H1 (cell line): Measurements from ENCODE around the gene RETREG1. TPM values are rescaled to one million over a fixed set of nuclear protein-coding genes. Genes with fewer than 3 reads are reported as not detected.

Experiments used
- CTCF ChIA-PET: fragments of 300-600 bp; sonication (Branson Sonifier 250); formaldehyde crosslinking; loops from one replicate; lab custom pipeline; 2021; ENCODE audit not compliant: partially characterized antibody; lab: Charles Lee
- POLR2A ChIA-PET: fragments of 300-600 bp; sonication (Branson Sonifier 250); formaldehyde crosslinking; loops from one replicate; lab custom pipeline; 2021; ENCODE audit warnings: inconsistent platforms; ENCODE audit not compliant: partially characterized antibody; lab: Charles Lee
- DNase-seq, 2 experiments: peaks; one replicate each; pipeline versions ENCODE4 v3.0.0 to v3.0.0-alpha.2; 2010 to 2022; ENCODE audit warnings: low spot score in 2 of 2, low read depth in 1 of 2, mixed read lengths in 1 of 2
- FAIRE-seq: peaks from 2 replicates; lab custom pipeline; 2011; peaks lifted over from hg19 to GRCh38; lab: Jason Lieb, UNC
- H2AFZ ChIP-seq: 2 replicates; pipeline ENCODE4 v1.8.1; 2012; ENCODE audit warnings: low read length, inconsistent platforms
- H2AK5ac ChIP-seq: 2 replicates; pipeline ENCODE4 v1.6.1; 2013; ENCODE audit warnings: low read depth, low read length
- H2BK120ac ChIP-seq: replicated peaks from 2 replicates; pipeline ENCODE3; 2013; ENCODE audit warnings: low read depth, low read length, inconsistent platforms
- H2BK12ac ChIP-seq: 2 replicates; pipeline ENCODE4 v1.6.1; 2013; ENCODE audit warnings: low read depth, low read length
- H2BK15ac ChIP-seq: 2 replicates; pipeline ENCODE4 v1.6.1; 2013; ENCODE audit warnings: low read length
- H2BK20ac ChIP-seq: 2 replicates; pipeline ENCODE4 v1.6.1; 2013; ENCODE audit warnings: low read length
- H2BK5ac ChIP-seq: 2 replicates; pipeline ENCODE4 v1.6.1; 2013; ENCODE audit warnings: low read depth, low read length
- H3K14ac ChIP-seq: 2 replicates; pipeline ENCODE4 v1.6.1; 2013; ENCODE audit warnings: inconsistent platforms; ENCODE audit not compliant: insufficient read length
- H3K18ac ChIP-seq: 2 replicates; pipeline ENCODE4 v1.6.1; 2013; ENCODE audit warnings: low read length; ENCODE audit errors: extremely low read depth
- H3K23ac ChIP-seq: 2 replicates; pipeline ENCODE4 v1.6.1; 2013; ENCODE audit warnings: inconsistent platforms; ENCODE audit not compliant: insufficient read length
- H3K23me2 ChIP-seq: 2 replicates; pipeline ENCODE4 v1.6.1; 2013; ENCODE audit warnings: low read depth, low read length
- H3K27ac ChIP-seq: 2 replicates; pipeline ENCODE4 v1.6.1; 2011; ENCODE audit warnings: low read depth, low read length, inconsistent platforms
- H3K27me3 ChIP-seq, 4 experiments: replicated peaks in 1 of 4; 1 replicate in 1 of 4; 2 replicates in 3 of 4; pipeline versions ENCODE4 v1.6.1 to v1.8.1; 2011 to 2013; ENCODE audit warnings: low read length in 3 of 4, mild to moderate bottlenecking in 3 of 4, inconsistent platforms in 2 of 4, mixed read lengths in 2 of 4, moderate library complexity in 1 of 4; ENCODE audit not compliant: control insufficient read depth in 3 of 4, insufficient read depth in 3 of 4; ENCODE audit errors: extremely low read depth in 1 of 4
- H3K36me3 ChIP-seq, 4 experiments: 2 replicates each; pipeline versions ENCODE4 v1.6.1 to v1.8.1; 2011 to 2013; ENCODE audit warnings: mild to moderate bottlenecking in 4 of 4, low read length in 3 of 4, moderate library complexity in 2 of 4, control low read depth in 1 of 4, inconsistent platforms in 1 of 4; ENCODE audit not compliant: insufficient read depth in 4 of 4, control insufficient read depth in 2 of 4
- H3K4ac ChIP-seq: replicated peaks from 2 replicates; pipeline ENCODE3; 2013; ENCODE audit warnings: low read length, low read depth, mixed read lengths, inconsistent platforms; ENCODE audit not compliant: insufficient read length
- H3K4me1 ChIP-seq, 4 experiments: replicated peaks in 1 of 4; 1 replicate in 1 of 4; 2 replicates in 3 of 4; pipeline versions ENCODE4 v1.6.1 to v1.8.1; 2011 to 2013; ENCODE audit warnings: low read length in 3 of 4, inconsistent platforms in 2 of 4, mixed read lengths in 1 of 4; ENCODE audit not compliant: insufficient read depth in 4 of 4, control insufficient read depth in 3 of 4
- H3K4me2 ChIP-seq, 2 experiments: 2 replicates each; pipeline versions ENCODE4 v1.6.1 to v1.8.1; 2011 to 2013; ENCODE audit warnings: low read depth in 2 of 2, low read length in 2 of 2, control low read depth in 1 of 2, inconsistent platforms in 1 of 2, mild to moderate bottlenecking in 1 of 2; ENCODE audit not compliant: insufficient read depth in 1 of 2
- H3K4me3 ChIP-seq, 4 experiments: fragments of 200-600, 300-600 bp in 1 of 4; sonication (generic), shearing (Covaris generic), sonication (Bioruptor Twin) in 1 of 4; 2 replicates each; pipeline versions ENCODE4 v1.5.1 to v1.8.1; 2011 to 2016; ENCODE audit warnings: low read length in 4 of 4, low read depth in 3 of 4, control low read depth in 2 of 4, inconsistent platforms in 2 of 4, mild to moderate bottlenecking in 2 of 4, mixed read lengths in 1 of 4, moderate library complexity in 1 of 4; ENCODE audit not compliant: insufficient read depth in 2 of 4; ENCODE audit errors: extremely low read depth in 1 of 4
- H3K56ac ChIP-seq: replicated peaks from 2 replicates; pipeline ENCODE3; 2013; ENCODE audit warnings: low read depth, mild to moderate bottlenecking, mixed read lengths, low read length, inconsistent platforms; ENCODE audit not compliant: insufficient read length
- H3K79me1 ChIP-seq: 2 replicates; pipeline ENCODE4 v1.6.1; 2013; ENCODE audit warnings: low read depth, low read length, control low read depth
- H3K79me2 ChIP-seq, 2 experiments: 2 replicates each; pipeline versions ENCODE4 v1.6.1 to v1.8.1; 2012 to 2013; ENCODE audit warnings: low read length in 2 of 2, mild to moderate bottlenecking in 2 of 2, inconsistent platforms in 1 of 2; ENCODE audit not compliant: insufficient read depth in 2 of 2, control insufficient read depth in 1 of 2
- H3K9ac ChIP-seq, 4 experiments: replicated peaks in 1 of 4; 1 replicate in 1 of 4; 2 replicates in 3 of 4; pipeline versions ENCODE4 v1.6.1 to v1.8.1; 2011 to 2013; ENCODE audit warnings: low read depth in 3 of 4, low read length in 3 of 4, control low read depth in 2 of 4, mild to moderate bottlenecking in 2 of 4, moderate library complexity in 2 of 4, inconsistent platforms in 1 of 4; ENCODE audit errors: extremely low read depth in 1 of 4
- H3K9me3 ChIP-seq, 2 experiments: 2 replicates each; pipeline versions ENCODE4 v1.6.1 to v1.8.1; 2012 to 2013; ENCODE audit warnings: mild to moderate bottlenecking in 2 of 2, moderate library complexity in 2 of 2, control low read depth in 1 of 2, inconsistent platforms in 1 of 2, low read depth in 1 of 2, low read length in 1 of 2, mixed read lengths in 1 of 2; ENCODE audit not compliant: insufficient read depth in 2 of 2
- H4K20me1 ChIP-seq, 2 experiments: replicated peaks in 1 of 2; 2 replicates each; pipeline versions ENCODE3 to v1.8.1; 2011 to 2013; ENCODE audit warnings: inconsistent platforms in 2 of 2, low read length in 2 of 2, mild to moderate bottlenecking in 1 of 2; ENCODE audit not compliant: insufficient read depth in 2 of 2, control insufficient read depth in 1 of 2
- H4K5ac ChIP-seq: 2 replicates; pipeline ENCODE4 v1.6.1; 2013; ENCODE audit warnings: low read length, low read depth, mixed read lengths, inconsistent platforms; ENCODE audit not compliant: insufficient read length
- H4K8ac ChIP-seq: 2 replicates; pipeline ENCODE4 v1.8.0; 2013; ENCODE audit warnings: mild to moderate bottlenecking, moderate library complexity, low read length, inconsistent platforms; ENCODE audit not compliant: insufficient read depth; ENCODE audit errors: extremely low read depth
- H4K91ac ChIP-seq: replicated peaks from 2 replicates; pipeline ENCODE3; 2013; ENCODE audit warnings: low read length, mixed read lengths, inconsistent platforms; ENCODE audit not compliant: insufficient read length
- BACH1 ChIP-seq: IDR thresholded peaks from 2 replicates; pipeline ENCODE4 v1.6.1; 2012; ENCODE audit warnings: low read length, improper control_type of control experiment
- CHD2 ChIP-seq: IDR thresholded peaks from 2 replicates; pipeline ENCODE4 v1.6.1; 2012; ENCODE audit warnings: low read length, improper control_type of control experiment
- GTF2F1 ChIP-seq: IDR thresholded peaks from 2 replicates; pipeline ENCODE4 v1.6.1; 2012; ENCODE audit warnings: low read depth, low read length, improper control_type of control experiment, borderline replicate concordance
- HDAC6 ChIP-seq: IDR thresholded peaks from one replicate; pipeline ENCODE4 v1.7.1; 2012; ENCODE audit warnings: low read depth, mild to moderate bottlenecking, inconsistent platforms, low read length, moderate library complexity
- KDM1A ChIP-seq: fragments of 200-600, 300-600 bp; sonication (generic); IDR thresholded peaks from 2 replicates; pipeline ENCODE4 v1.7.1; 2016; ENCODE audit warnings: mild to moderate bottlenecking, low read length, borderline replicate concordance
- NANOG ChIP-seq: IDR thresholded peaks from 2 replicates; pipeline ENCODE4 v1.6.1; 2011; ENCODE audit warnings: low read length, low read depth, mild to moderate bottlenecking, inconsistent platforms; ENCODE audit not compliant: insufficient read depth, poor library complexity, severe bottlenecking
- RFX5 ChIP-seq: IDR thresholded peaks from 2 replicates; pipeline ENCODE4 v1.6.1; 2011; ENCODE audit warnings: low read depth, low read length, improper control_type of control experiment, borderline replicate concordance
- RNF2 ChIP-seq: fragments of 200-900, 300-1000 bp; sonication (generic); IDR thresholded peaks from 2 replicates; pipeline ENCODE4 v1.7.1; 2016; ENCODE audit warnings: borderline replicate concordance, low read depth, mild to moderate bottlenecking, antibody characterized with exemption, low read length; ENCODE audit not compliant: poor library complexity, severe bottlenecking; ENCODE audit errors: missing control alignments
- RXRA ChIP-seq: IDR thresholded peaks from 2 replicates; pipeline ENCODE4 v1.6.1; 2011; ENCODE audit warnings: low read depth, mild to moderate bottlenecking, low read length, moderate library complexity; ENCODE audit not compliant: insufficient read depth
- SRF ChIP-seq: IDR thresholded peaks from 2 replicates; pipeline ENCODE4 v1.6.1; 2011; ENCODE audit warnings: mild to moderate bottlenecking, low read depth, low read length, moderate library complexity
- TEAD4 ChIP-seq: IDR thresholded peaks from 2 replicates; pipeline ENCODE4 v1.6.1; 2012; ENCODE audit warnings: low read depth, low read length, inconsistent platforms, mixed read lengths
- WGBS, 2 experiments: shearing (Covaris generic) in 1 of 2; methylation state at CpG; one replicate each; pipeline versions ENCODE4 v1.1.6 to v1.1.7; 2013 to 2015; ENCODE audit warnings: low lambda C conversion rate in 2 of 2, mixed read lengths in 2 of 2, inconsistent platforms in 1 of 2, low coverage in 1 of 2, missing lambda C conversion rate in 1 of 2; ENCODE audit not compliant: insufficient replicate concordance in 2 of 2, insufficient coverage in 1 of 2, insufficient read length in 1 of 2; ENCODE audit errors: extremely low coverage in 1 of 2, missing lambda C conversion rate in 1 of 2; 5-methylcytosine and 5-hydroxymethylcytosine counted together
- polyA plus RNA-seq, 7 experiments: library from polyadenylated mRNA; depleted of rRNA in 3 of 7; stranded (reverse) in 5 of 7; unstranded in 2 of 7; fragments of >200 nt in 5 of 7; fragments of 200-250 nt in 2 of 7; gene quantifications; 1 replicate in 5 of 7; 2 replicates in 1 of 7; 4 replicates in 1 of 7; pipeline versions ENCODE4 v1.2.1 to v1.2.3, GENCODE V29; 2011 to 2013; ENCODE audit warnings: missing spikeins in 2 of 7, mixed read lengths in 2 of 7
- total RNA-seq: library from RNA; stranded (reverse); fragmentation: NEBNext Ultra II Directional; extraction: Animal tissue kit (Norgen Biotek cat#: 25700); gene quantifications from 2 replicates; pipeline ENCODE4 v1.2.1, GENCODE V29; 2021
- TF ChIP-seq, protein P1 (sequence below): IDR thresholded peaks from 2 replicates; pipeline ENCODE4 v1.6.1; 2012; ENCODE audit warnings: low read length, inconsistent platforms

The RETREG1 gene
- total and polyA plus RNA-seq, 2 of the 8 experiments (the other 6 are each of a cell fraction or from before 2014, with no cell fraction given): 0.62 to 1.9 TPM

DNA sequence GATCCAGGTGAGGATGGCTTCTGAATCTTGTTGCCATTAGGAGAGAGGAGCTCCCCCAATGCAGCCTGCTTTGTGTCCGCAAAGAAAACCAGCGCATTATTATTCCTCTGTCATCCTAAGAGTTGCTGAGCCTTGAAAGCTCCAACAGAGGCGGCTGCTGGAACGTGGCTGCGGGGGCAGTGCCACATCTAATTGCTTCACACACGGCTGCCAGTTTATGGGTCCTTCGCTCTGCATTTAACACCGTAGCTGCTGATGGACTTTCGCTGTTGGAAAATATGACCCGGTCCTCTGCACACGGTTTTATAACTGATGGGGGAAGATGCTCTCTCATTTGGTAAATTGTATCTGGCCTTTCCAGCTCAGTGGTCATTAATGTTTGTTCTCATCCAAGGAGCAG is 189.2 kb downstream of the RETREG1 start:
- no peak overlapping the region for H3K14ac ChIP-seq
- no peak overlapping the region for H4K5ac ChIP-seq
- ChIA-PET POLR2A (interaction anchor here (1.0 to 1.7 kb wide), 2 partner anchors 9 to 10 kb away, joined by 3 to 5 read pairs; no protein-coding TSS in a partner anchor), CTCF (interaction anchor here (1.0 to 2.7 kb wide), 8 partner anchors 10 to 274 kb away, joined by 3 to 17 read pairs (median 4); no protein-coding TSS in a partner anchor)
- H3K23me2 ChIP-seq: no peaks in the 10 kb centered on the region
- no peak overlapping the region for H2AK5ac ChIP-seq
- H3K27ac ChIP-seq: no peak overlapping the region
- H3K4ac ChIP-seq: no peak overlapping the region
- no peak overlapping the region for H2BK12ac ChIP-seq
- H3K4me1 ChIP-seq: peaks cover 2 to 16% (median 5%) of the 10 kb centered on the region in 4 experiments; a peak in 6 of 7 replicates
- no peak overlapping the region for H4K91ac ChIP-seq
- no peak overlapping the region for H3K9ac ChIP-seq
- no peaks in the 10 kb centered on the region for H3K9me3 ChIP-seq
- H4K8ac ChIP-seq: no peak overlapping the region
- no peaks in the 10 kb centered on the region; a peak in 1 of 8 replicates for H3K36me3 ChIP-seq
- H3K79me2 ChIP-seq: no peaks in the 10 kb centered on the region
- no peak overlapping the region for H3K4me2 ChIP-seq
- H2BK15ac ChIP-seq: no peak overlapping the region
- H2BK120ac ChIP-seq: no peak overlapping the region
- no peaks in the 10 kb centered on the region for H3K79me1 ChIP-seq
- no peak overlapping the region for H2BK5ac ChIP-seq
- H3K56ac ChIP-seq: no peak overlapping the region
- no peak for DNase-seq
- no peak overlapping the region; the same call in 1 of the 2 replicates for H2AFZ ChIP-seq
- FAIRE-seq: no peak
- no peaks in the 10 kb centered on the region for H4K20me1 ChIP-seq
- no peak overlapping the region for H2BK20ac ChIP-seq
- WGBS, 2 experiments: 78% methylated on average over 11 of the region's 11 CpGs; no CpG with 5 or more reads in 1 of the 2 experiments
- H3K23ac ChIP-seq: no peak overlapping the region
- H3K18ac ChIP-seq: no peak overlapping the region
- no peaks in the 10 kb centered on the region for H3K27me3 ChIP-seq
- H3K4me3 ChIP-seq: no peak overlapping the region
- TF ChIP-seq SRF: no peak
- TF ChIP-seq, protein P1, sequence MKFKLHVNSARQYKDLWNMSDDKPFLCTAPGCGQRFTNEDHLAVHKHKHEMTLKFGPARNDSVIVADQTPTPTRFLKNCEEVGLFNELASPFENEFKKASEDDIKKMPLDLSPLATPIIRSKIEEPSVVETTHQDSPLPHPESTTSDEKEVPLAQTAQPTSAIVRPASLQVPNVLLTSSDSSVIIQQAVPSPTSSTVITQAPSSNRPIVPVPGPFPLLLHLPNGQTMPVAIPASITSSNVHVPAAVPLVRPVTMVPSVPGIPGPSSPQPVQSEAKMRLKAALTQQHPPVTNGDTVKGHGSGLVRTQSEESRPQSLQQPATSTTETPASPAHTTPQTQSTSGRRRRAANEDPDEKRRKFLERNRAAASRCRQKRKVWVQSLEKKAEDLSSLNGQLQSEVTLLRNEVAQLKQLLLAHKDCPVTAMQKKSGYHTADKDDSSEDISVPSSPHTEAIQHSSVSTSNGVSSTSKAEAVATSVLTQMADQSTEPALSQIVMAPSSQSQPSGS: no peak
- TF ChIP-seq CHD2: no peak
- TF ChIP-seq TEAD4: no peak
- no peak for TF ChIP-seq RXRA
- no peak for TF ChIP-seq BACH1
- no peak for TF ChIP-seq KDM1A
- TF ChIP-seq RNF2: no peak
- no peak for TF ChIP-seq RFX5
- no peak for TF ChIP-seq NANOG
- TF ChIP-seq HDAC6: no peak
- TF ChIP-seq GTF2F1: no peak
